DOHH2 (cell line): ENCODE data around the gene CTDP1.

Experiments used
- CTCF ChIP-seq: fragments of 200-600 bp; sonication (generic); IDR thresholded peaks from one replicate; pipeline ENCODE4 v1.5.1; 2014; ENCODE audit warnings: antibody characterized with exemption, mild to moderate bottlenecking, low read depth, low read length; ENCODE audit not compliant: poor library complexity, severe bottlenecking
- EZH2phosphoT487 ChIP-seq: fragments of 200-600 bp; sonication (generic); IDR thresholded peaks from 2 replicates; pipeline ENCODE4 v1.6.1; 2017; ENCODE audit warnings: borderline replicate concordance, mild to moderate bottlenecking, antibody characterized with exemption, low read length, moderate library complexity, mixed read lengths

- no peak for TF ChIP-seq CTCF
- TF ChIP-seq EZH2phosphoT487: no peak
These were observed 38.7 kb upstream of the CTDP1 start for GRCh38 chr18:79640875-79641274.
